KOPT-K1 (cell line): ENCODE measurements around the gene EEF1E1.

Source experiments
- H3K27ac ChIP-seq: fragments of 200-600 bp; sonication (generic); 2 replicates; pipeline ENCODE4 v1.5.1; 2016; ENCODE audit warnings: antibody characterized with exemption, mild to moderate bottlenecking, low read depth, low read length; ENCODE audit not compliant: poor library complexity, severe bottlenecking
- H3K36me3 ChIP-seq: fragments of 200-600 bp; sonication (generic); 2 replicates; pipeline ENCODE4 v1.5.1; 2017; ENCODE audit warnings: antibody characterized with exemption, mild to moderate bottlenecking, low read length, moderate library complexity; ENCODE audit not compliant: insufficient read depth
- H3K9me3 ChIP-seq: fragments of 200-600 bp; sonication (generic); 2 replicates; pipeline ENCODE4 v1.5.1; 2017; ENCODE audit warnings: antibody characterized with exemption, low read length, mild to moderate bottlenecking; ENCODE audit not compliant: insufficient read depth, poor library complexity, severe bottlenecking

Gene EEF1E1

DNA sequence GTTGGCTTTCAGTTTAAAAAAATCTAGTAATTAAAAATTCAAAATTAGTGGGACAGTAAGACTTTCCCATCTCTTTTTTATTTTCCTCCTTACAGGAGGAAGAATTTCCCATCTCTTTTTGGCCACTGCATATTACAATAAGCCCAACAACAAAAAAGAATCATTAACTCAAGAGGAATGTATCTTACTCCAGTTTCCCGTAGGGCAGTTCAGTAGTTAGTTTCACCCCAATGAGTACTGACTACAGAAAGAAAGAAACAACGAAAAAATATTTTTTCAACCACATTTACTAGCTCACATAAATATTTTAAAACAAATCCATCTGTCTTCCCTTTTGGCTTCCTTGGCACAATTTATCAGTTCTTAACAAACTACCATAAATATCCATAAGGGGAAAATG is 23.2 kb downstream of the EEF1E1 start:
- Histone ChIP-seq H3K27ac (no peak overlapping the region), H3K36me3 (peaks cover 58% of the 10 kb centered on the region), H3K9me3 (no peaks in the 10 kb centered on the region)

DNA sequence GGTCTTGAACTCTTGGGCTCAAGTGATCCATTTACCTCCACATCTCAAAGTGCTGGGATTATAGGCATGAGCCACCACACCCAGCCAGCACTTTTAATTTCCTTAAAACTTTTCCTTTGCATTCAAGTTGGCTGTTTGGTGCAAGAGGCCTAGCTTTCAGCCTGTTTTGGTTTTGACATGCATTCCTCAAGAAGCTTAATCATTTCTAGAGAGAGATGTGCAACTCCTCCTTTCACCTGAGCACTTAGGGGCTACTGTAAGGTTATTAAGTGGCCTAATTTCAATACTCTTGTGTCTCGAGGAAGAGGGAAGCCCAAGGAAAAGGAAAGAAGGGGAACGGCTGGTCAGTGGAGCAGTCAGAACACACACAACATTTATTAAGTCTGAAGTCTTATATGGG is 24.4 kb downstream of the EEF1E1 start:
- Histone ChIP-seq H3K9me3 (no peaks in the 10 kb centered on the region), H3K36me3 (peaks cover 46% of the 10 kb centered on the region), H3K27ac (no peak overlapping the region)

DNA sequence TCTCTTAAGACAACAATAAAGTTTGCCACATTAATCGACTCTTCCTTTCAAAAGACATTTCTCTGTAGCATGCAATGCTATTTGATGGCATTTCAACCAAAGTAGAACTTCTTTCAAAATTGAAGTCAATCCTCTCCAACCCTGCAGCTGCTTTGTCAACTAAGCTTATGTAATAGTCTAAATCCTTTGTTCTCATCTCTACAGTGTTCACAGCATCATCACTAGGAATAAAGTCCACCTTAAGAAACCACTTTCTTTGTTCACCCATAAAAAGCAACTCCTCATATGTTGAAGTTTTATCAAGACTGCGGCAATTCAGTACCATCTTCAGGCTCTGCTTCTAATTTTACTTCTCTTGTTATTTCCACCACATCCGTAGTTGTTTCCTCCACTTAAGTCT is 26.6 kb downstream of the EEF1E1 start:
- no peaks in the 10 kb centered on the region for H3K9me3 ChIP-seq
- H3K27ac ChIP-seq, result no peak overlapping the region
- peaks cover 34% of the 10 kb centered on the region for H3K36me3 ChIP-seq

DNA sequence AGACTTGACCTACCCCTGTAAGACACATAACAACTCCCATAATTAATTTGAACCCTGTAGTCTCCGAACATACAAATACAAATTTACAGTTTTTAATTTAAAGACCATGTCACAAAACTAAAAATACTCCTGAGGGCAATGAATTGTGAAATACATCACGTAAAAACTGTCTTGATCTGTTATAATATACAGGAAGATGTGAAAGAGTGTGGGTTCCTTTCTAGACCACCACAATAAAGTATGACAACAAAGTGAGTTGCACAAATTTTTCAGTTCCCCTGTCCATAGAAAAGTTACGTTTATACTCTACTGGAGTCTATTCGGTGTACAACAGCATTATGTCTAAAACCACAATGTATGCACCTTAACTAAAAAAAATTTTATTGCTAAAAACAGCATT is 27.2 kb downstream of the EEF1E1 start:
- H3K36me3 ChIP-seq, result peaks cover 29% of the 10 kb centered on the region
- no peak overlapping the region for H3K27ac ChIP-seq
- no peaks in the 10 kb centered on the region for H3K9me3 ChIP-seq

DNA sequence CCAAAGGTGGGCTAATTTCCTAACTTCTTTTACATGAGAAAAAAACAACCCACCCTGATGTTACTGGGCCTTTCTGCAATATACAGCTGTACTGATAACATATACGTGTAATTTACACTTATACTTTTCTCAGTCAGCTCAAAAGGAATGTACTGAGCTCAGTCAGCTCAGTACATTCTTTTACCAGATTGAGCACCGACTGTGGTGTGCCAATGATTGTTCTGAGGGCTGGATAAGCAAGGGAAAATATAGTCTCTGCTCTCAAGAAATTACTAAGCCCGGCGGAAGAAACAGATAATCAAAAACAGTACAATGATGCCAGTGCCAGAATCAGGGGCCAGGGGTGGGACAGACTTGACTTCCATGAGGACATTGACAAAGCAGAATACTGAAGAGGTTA is 28.1 kb downstream of the EEF1E1 start:
- Histone ChIP-seq H3K36me3 (peaks cover 19% of the 10 kb centered on the region), H3K9me3 (no peaks in the 10 kb centered on the region), H3K27ac (no peak overlapping the region)

DNA sequence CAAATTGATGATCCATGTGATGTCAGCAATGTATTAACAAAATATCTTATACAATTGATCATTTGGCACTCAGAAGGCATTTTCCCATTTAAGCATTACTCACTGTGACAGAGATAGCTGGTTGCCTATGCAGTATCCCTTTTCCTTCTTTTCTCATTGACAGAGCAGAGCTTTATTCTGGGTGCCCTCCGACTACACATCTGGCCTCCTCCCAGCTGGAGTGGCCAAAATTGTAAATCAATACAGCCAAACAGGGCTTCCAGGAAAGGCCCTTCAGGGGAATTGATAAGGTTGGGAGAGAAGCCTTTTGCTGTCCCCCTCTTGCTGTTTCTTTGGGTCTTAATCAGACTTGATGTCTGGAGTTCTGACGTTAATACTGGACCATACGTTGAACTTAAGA is 28.6 kb downstream of the EEF1E1 start:
- Histone ChIP-seq H3K27ac (no peak overlapping the region), H3K9me3 (no peaks in the 10 kb centered on the region), H3K36me3 (peaks cover 16% of the 10 kb centered on the region)

DNA sequence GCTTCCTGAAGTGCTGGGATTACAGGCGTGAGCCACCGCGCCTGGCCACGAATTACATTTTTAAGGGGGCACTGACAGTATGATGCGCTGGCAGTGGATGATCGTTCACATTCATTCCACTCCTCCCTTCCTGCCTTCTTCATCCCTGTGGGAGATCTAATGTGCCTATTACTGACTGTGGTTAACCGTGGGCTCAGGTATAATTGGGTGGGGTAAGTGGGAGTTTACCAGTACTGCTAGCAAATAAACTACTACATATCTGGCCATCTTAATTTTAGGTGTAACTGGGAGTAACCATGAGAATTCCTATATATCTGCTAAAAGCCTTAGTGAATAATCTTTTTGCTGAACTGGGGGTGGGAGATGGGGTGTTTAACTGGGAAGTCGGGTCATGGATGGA is 31.6 kb downstream of the EEF1E1 start:
- no peak overlapping the region for H3K27ac ChIP-seq
- no peaks in the 10 kb centered on the region for H3K36me3 ChIP-seq
- no peaks in the 10 kb centered on the region for H3K9me3 ChIP-seq

DNA sequence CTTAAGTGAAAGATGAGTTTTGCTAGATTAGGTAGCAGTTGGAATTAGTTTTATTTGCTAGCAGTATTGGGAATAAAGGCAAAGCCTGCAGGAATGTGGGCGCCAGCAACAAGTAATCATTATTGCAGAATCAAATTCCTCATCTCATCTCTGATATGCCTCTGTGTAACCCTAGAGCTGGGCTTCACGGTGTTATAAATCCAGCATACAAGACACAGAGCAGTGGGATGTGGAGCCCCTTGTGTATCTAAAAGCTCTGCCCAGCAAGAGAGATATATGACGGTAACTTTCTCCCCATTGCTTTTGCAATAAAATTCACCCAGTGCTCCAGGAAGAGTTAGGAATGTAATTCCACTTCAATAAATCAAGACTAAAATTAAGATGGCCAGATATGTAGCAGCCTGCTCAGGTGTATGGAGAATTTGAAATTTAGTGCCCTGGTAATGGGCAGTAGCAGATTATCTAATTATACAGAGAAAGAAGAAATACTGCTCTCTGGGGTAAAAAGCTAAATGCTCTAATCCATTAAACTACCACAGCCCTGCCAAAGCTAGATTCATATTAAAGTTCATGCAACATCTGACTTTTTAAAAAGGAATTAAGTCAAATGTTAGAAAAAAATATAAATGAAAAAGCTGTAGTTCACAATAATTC is 32.6 kb downstream of the EEF1E1 start:
- Histone ChIP-seq H3K36me3 (no peaks in the 10 kb centered on the region), H3K9me3 (no peaks in the 10 kb centered on the region)

DNA sequence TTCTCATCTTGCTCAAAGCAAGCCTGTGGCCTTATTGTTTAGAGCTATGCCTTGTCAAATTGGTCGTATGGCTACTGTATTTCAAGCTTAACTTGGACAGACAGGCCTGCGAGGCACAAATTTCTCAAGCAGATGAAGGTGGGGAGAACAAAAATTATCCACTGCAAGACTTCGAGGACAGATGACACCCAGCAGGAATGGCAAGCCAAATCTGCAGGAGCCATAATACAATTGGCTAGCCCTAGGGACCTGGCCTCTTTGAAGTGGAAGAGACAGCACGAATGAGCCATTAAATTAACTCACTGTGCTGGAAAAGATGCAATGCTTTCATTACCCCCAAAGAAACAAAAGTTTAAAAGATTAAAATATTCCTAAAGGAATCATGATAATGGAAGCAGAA is 33.2 kb downstream of the EEF1E1 start:
- no peak overlapping the region for H3K27ac ChIP-seq

More for the DNA sequence above, 32.6 kb downstream of the EEF1E1 start:
- no peak overlapping the region for H3K27ac ChIP-seq

DNA sequence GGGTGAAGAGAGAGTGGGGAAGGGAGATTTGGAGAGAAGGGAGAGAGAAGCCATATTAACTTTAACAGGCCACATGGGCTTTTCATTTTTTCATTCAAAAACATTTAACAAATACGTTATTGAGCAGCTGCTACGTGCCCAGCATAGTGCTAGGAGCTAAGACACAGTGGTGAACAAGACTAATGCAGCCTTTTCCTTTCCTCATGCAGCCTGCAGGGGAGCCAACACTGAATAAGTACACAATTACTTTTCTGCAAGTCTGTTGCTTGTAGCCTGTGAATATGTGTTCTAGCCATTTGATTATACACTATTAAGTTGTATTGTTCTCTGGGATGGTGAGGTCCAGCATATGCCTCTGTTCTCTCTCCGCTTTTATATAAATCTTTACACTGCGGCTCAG is 36.2 kb downstream of the EEF1E1 start:
- H3K27ac ChIP-seq, result no peak overlapping the region
- no peaks in the 10 kb centered on the region for H3K9me3 ChIP-seq
- H3K36me3 ChIP-seq, result peaks cover 14% of the 10 kb centered on the region

More for the DNA sequence above, 33.2 kb downstream of the EEF1E1 start:
- Histone ChIP-seq H3K9me3 (no peaks in the 10 kb centered on the region), H3K36me3 (no peaks in the 10 kb centered on the region)

DNA sequence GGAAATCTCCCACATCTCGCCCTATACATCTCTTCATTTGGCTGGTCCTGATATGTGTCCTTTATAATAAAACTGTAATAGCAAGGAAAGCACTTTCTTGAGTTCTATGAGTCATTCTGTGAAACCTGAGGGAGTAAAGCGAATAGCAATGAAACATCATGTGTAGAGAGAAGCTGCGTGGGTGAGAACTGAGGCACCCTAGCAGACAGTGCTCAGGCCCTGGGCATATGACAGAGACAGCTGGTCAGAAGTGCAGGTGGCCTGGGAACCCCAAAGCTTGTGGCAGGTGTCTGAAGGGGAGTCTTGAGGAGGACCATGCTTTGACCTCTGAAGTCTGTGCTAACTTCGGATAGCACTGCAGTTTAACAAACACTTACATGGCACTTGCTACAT is 36.8 kb downstream of the EEF1E1 start:
- Histone ChIP-seq H3K27ac (no peak overlapping the region), H3K36me3 (peaks cover 19% of the 10 kb centered on the region), H3K9me3 (no peaks in the 10 kb centered on the region)

DNA sequence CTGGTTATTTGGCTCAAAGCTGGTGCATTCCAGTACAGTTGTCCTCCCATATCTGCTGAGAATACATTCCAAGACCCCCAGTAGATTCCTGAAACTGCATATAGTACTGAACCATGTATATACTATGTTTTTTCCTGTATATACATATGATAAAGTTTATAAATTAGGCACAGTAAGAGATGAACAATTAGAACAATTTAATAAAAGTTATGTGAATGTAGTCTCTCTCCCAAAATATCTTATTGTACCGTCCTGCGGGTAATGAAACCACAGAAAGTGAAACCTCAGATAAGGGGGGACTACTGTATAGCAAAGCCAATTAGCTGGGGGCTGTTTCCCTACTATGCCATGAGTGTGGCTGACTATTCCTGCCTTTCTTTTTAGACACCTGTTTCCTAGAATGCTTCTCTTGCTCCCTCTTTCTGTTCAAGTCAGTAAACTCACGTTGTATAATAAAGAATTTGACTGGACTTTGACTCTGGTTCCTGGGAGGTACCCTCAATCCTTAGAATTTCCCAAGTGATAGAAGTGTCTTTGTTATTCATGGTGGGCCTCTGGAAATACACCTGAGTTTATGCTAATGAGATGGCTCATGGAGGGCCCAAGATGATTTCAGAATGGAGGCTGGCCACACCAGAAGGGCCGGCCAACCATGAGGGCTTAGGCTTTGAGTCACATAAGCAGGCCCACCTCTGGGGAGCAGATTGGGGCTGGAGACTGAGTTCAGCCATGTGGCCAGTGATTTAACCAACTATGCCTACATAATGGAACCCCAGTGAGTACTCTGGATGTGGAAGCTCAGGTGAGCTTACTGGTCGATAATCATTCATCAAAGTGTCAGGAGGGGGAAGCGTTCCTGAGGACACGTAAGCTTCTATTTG is 37.5 kb downstream of the EEF1E1 start:
- H3K36me3 ChIP-seq, result peaks cover 26% of the 10 kb centered on the region
- H3K27ac ChIP-seq, result peak overlapping the region; percentile 85
- H3K9me3 ChIP-seq, result no peaks in the 10 kb centered on the region

DNA sequence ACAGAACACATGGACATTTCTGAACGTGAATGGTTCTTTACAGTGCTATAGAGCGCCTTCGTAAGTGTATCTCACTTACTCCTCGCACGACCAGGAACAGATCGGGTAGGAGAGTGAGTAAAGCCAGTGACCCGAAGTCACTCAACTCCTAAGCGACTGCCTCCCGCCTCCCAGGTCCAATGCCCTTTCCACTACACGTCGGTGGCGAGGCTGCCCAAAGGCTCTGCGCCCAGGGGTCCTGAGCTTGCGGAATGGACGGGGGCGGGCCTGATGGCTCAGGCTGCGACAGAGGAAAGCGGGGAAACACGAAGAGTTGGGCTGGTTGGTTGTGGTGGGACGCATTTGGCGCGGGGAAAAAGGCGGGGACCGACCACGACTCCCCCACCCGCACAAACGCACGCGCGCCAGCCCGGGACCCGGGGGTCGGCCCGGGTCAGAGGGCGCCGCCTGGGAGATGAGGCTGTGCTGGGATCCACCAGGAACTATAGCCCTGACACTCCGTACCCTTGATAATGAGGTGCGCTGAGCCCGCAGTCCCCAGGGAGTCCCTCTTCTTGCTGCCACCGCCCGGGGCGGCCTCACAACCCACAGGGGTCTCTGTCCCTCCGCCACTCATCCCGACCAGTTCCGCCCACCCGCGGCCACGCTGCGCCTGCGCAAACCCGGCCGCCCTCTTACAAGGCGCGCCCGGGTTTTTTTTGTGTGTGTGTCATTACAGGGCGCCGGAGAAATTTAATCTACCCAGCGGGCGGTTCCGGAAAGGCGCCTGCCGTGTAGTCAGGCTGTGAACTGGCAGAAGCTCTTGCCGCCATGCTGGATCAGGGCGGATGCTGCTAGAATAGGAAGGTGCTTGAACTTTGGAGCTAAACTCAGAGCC is 38.3 kb downstream of the EEF1E1 start, which contains the start of gene BLOC1S5:
BLOC1S5 (minus strand) TSS at position 629 of the 877 bp plus-strand sequence; CDS start at position 616, 13 bp downstream.
- Histone ChIP-seq H3K9me3 (no peaks in the 10 kb centered on the region), H3K36me3 (peaks cover 34% of the 10 kb centered on the region), H3K27ac (peak within 1 kb of the TSS; percentile 85)

DNA sequence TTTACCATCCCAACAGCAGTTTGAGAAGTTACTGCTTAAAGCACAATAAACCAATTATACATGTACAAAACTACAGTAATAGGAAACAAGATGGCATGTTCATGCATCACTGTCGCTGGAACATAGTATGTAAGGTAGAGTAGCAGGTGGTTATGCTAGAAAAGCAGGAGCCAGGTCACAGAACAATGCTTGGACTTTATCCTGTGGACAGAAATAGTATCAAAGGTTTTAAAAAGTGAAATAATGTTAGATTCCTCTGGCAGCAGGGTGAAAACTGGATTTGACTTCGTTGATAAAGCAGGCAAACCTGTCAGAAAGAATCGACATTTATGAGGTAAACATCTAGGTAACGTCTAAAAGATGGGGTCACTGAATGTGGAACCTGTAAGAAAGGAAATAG is 40.6 kb downstream of the EEF1E1 start:
- peaks cover 51% of the 10 kb centered on the region for H3K36me3 ChIP-seq
- H3K27ac ChIP-seq, result no peak overlapping the region
- no peaks in the 10 kb centered on the region for H3K9me3 ChIP-seq

DNA sequence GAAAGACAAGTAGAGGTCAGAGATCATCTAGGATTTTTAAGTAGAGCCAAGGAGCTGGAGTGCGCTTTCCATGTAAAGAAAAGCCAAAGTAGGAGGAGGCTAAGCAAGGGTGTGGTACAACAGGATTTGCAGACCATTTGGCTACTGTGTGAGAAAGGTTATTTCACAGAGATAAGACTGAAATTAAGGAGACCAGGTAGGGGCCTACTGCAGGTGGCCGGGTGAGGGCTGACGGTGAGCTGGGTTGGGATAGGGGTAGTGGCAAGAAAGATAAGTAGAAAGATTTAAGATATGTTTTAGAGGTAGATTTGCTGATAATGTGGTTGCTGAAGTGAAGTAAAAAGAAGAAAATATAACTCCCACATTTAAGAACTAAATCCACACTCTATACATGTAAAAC is 42.0 kb downstream of the EEF1E1 start:
- H3K9me3 ChIP-seq, result no peaks in the 10 kb centered on the region
- no peak overlapping the region for H3K27ac ChIP-seq
- peaks cover 65% of the 10 kb centered on the region for H3K36me3 ChIP-seq
